H4 (cell line): ENCODE data around the gene SPATA31A1. TPM values are rescaled to one million over a fixed set of nuclear protein-coding genes. Genes with fewer than 3 reads are reported as not detected.
"Not testable (repeated sequence)": the region's sequence is repeated elsewhere in the genome, so short reads cannot be mapped to it uniquely, and the experiment has no call there.

ENCODE experiments used
- DNase-seq: peaks from one replicate; pipeline ENCODE4 v3.0.0-alpha.2; 2015; ENCODE audit warnings: low spot score
- total RNA-seq: library from RNA; depleted of rRNA; stranded (reverse); fragments of >200 nt; shearing (Covaris generic); gene quantifications from 2 replicates; pipeline ENCODE4 v1.2.3, GENCODE V29; 2014; rRNA removed

The SPATA31A1 gene
- not detected in 2 replicates for total RNA-seq

DNA sequence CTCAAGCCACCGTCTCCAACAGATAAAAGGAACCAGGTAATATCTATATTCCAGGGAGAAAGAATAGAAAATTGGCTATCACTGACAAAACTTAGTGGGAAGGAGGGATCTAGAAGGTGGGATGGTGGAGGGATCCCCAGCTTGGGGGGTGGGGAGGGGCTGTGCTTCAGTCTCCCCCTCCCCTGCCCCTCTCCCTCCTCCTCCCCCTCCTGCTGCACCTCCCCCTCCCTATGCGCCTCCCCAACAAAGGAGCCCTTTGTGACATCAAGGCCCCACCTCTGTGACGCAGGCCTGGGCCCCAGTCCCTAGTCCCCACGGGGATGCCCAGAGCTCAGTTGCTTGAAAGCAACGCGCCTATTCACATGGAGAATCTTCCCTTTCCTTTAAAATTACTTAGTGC lies at the start of gene SPATA31A1:
TSS of gene SPATA31A1 (plus strand) at position 301 of the 400 bp plus-strand sequence. CDS start at position 363, 62 bp downstream.
- DNase-seq, result not testable (repeated sequence)

DNA sequence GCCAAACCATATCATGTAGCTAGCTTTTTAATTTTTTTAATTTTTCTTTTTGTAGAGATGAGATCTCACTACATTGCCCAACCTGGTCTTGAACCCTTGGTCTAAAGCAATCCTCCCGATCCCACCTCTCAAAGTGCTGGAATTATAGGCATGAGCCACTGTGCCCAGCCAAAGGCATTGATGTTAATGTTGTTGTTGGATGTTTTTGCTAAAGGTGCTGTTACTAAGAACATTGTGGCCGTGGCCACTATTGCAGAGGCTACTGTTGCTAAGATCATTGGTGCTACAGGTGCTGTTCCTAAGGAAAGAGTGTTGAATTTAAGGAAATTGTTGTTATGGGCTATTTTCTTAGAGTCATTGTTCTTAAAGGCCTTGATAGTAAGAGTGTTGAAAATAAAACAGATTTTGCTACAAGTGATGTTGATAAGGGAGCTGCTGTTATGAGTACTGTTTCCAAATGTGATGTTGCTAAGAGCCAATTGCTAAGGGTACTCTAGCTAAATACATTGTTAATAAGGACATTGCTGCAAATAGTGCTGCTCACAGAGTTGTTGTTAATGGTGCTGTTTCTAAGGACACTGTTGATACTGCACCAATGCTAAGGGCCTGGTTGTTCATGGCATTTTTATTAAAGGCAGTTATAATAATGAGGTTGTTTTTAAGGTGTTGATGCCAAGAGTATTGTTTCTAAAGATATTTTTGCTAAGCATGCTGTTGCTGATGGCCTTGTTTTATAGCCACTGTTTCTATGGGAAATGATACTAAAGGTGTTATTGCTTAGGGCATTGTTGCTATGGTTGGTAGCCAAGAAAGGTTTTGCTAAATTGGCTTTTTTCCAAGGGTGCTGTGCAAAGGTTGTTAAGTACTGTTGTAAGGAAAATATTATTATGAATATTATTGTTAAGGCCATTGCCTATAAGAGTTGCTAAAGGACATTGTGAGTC lies 52.1 kb downstream of the SPATA31A1 start:
- DNase-seq, result not testable (repeated sequence)

- not testable (repeated sequence) for DNase-seq
Observed at GRCh38 chr9:39411254-39411940, 55.9 kb downstream of the SPATA31A1 start.

Other genes with a start within 250 kb of the SPATA31A1 start
- 12.8 and 18.6 TPM in 2 replicates for gene CNTNAP3, start 67.5 kb upstream of the SPATA31A1 start, total RNA-seq